ENCODE measurements around the gene CLEC16A.

Gene CLEC16A

DNA sequence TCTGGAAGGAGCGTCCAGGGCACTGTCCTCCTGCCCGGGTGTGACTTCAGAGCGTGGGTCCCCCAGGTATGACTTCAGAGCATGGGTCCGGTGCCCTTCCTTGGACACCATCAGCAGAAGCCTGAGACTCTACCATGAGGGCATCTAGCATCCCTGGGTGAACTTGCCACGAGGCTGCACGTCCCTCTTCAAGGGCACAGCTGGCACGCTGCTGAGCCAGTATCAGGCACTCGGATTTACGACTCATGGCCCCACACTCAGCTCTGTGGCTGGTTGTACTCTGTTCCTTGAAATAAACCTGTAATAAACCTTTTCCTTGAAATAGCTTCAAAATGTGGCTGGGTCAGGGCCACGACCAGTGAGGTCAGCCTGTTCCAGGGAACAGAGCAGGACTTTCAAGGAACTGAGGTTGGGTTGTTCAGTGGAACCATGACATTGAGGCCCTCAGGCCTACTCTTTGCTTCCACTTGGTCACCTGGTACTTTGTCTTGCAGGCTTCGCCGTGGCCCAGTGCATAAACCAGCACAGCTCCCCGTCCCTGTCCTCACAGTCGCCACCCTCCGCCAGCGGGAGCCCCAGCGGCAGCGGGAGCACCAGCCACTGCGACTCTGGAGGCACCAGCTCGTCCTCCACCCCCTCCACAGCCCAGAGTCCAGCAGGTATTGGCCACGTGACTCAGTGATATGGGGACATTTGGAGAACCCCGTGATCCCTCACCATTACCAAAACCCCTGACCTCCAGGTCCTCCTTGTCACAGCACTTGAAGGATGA is 221.7 kb downstream of the CLEC16A start:
- Histone ChIP-seq H3K27ac (replicated peaks) (no peak overlapping the region), H3K4me3 (replicated peaks; ENCODE audit: insufficient read depth, low read length) (no peak overlapping the region), H3K27me3 (ENCODE audit: insufficient read depth, poor library complexity, severe bottlenecking) (no peaks in the 10 kb centered on the region)
- no peak for DNase-seq (ENCODE audit: low read depth in 1 of 2, low spot score in 1 of 2)
- TF ChIP-seq POLR2AphosphoS5 (IDR thresholded peaks at IDR 0.05; ENCODE audit: low read depth) (no peak), GABPA (IDR thresholded peaks at IDR 0.05; ENCODE audit: low read depth) (no peak), SPI1 (IDR thresholded peaks at IDR 0.05; ENCODE audit: borderline replicate concordance, low read depth) (no peak)
- TF ChIP-seq, protein P1, sequence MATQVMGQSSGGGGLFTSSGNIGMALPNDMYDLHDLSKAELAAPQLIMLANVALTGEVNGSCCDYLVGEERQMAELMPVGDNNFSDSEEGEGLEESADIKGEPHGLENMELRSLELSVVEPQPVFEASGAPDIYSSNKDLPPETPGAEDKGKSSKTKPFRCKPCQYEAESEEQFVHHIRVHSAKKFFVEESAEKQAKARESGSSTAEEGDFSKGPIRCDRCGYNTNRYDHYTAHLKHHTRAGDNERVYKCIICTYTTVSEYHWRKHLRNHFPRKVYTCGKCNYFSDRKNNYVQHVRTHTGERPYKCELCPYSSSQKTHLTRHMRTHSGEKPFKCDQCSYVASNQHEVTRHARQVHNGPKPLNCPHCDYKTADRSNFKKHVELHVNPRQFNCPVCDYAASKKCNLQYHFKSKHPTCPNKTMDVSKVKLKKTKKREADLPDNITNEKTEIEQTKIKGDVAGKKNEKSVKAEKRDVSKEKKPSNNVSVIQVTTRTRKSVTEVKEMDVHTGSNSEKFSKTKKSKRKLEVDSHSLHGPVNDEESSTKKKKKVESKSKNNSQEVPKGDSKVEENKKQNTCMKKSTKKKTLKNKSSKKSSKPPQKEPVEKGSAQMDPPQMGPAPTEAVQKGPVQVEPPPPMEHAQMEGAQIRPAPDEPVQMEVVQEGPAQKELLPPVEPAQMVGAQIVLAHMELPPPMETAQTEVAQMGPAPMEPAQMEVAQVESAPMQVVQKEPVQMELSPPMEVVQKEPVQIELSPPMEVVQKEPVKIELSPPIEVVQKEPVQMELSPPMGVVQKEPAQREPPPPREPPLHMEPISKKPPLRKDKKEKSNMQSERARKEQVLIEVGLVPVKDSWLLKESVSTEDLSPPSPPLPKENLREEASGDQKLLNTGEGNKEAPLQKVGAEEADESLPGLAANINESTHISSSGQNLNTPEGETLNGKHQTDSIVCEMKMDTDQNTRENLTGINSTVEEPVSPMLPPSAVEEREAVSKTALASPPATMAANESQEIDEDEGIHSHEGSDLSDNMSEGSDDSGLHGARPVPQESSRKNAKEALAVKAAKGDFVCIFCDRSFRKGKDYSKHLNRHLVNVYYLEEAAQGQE (IDR thresholded peaks at IDR 0.05; ENCODE audit: insufficient replicate concordance, low read depth): no peak
- TF ChIP-seq, protein P2, sequence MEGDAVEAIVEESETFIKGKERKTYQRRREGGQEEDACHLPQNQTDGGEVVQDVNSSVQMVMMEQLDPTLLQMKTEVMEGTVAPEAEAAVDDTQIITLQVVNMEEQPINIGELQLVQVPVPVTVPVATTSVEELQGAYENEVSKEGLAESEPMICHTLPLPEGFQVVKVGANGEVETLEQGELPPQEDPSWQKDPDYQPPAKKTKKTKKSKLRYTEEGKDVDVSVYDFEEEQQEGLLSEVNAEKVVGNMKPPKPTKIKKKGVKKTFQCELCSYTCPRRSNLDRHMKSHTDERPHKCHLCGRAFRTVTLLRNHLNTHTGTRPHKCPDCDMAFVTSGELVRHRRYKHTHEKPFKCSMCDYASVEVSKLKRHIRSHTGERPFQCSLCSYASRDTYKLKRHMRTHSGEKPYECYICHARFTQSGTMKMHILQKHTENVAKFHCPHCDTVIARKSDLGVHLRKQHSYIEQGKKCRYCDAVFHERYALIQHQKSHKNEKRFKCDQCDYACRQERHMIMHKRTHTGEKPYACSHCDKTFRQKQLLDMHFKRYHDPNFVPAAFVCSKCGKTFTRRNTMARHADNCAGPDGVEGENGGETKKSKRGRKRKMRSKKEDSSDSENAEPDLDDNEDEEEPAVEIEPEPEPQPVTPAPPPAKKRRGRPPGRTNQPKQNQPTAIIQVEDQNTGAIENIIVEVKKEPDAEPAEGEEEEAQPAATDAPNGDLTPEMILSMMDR (IDR thresholded peaks at IDR 0.05; ENCODE audit: insufficient read depth, low read length): no peak

DNA sequence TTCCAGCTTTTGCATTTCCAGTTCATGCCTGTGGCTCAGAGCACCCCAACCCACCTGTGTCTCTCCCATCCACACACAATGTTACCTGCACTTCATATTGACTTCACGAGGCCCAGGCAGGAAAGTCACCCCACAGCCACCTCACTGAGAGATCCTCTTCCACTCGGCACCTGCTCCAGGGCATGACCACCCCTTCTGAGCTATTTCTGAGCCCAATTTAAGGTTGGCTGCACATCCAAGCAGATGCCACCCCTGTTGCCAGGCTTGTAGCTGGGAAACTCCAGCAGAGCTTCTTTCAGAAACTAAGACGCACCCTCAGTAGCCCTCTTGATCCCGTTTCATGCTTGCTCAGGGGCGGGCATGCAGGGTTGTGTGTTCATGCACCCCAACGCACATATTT is 223.2 kb downstream of the CLEC16A start:
- Histone ChIP-seq H3K4me3 (replicated peaks; ENCODE audit: insufficient read depth, low read length) (no peak overlapping the region), H3K27me3 (ENCODE audit: insufficient read depth, poor library complexity, severe bottlenecking) (no peaks in the 10 kb centered on the region), H3K27ac (replicated peaks) (no peak overlapping the region)
- DNase-seq (ENCODE audit: low read depth in 1 of 2, low spot score in 1 of 2): no peak
- TF ChIP-seq POLR2AphosphoS5 (IDR thresholded peaks at IDR 0.05; ENCODE audit: low read depth) (no peak), GABPA (IDR thresholded peaks at IDR 0.05; ENCODE audit: low read depth) (no peak), SPI1 (IDR thresholded peaks at IDR 0.05; ENCODE audit: borderline replicate concordance, low read depth) (no peak)
- TF ChIP-seq, protein P2 (IDR thresholded peaks at IDR 0.05; ENCODE audit: insufficient read depth, low read length): no peak
- TF ChIP-seq, protein P1 (IDR thresholded peaks at IDR 0.05; ENCODE audit: insufficient replicate concordance, low read depth): no peak

DNA sequence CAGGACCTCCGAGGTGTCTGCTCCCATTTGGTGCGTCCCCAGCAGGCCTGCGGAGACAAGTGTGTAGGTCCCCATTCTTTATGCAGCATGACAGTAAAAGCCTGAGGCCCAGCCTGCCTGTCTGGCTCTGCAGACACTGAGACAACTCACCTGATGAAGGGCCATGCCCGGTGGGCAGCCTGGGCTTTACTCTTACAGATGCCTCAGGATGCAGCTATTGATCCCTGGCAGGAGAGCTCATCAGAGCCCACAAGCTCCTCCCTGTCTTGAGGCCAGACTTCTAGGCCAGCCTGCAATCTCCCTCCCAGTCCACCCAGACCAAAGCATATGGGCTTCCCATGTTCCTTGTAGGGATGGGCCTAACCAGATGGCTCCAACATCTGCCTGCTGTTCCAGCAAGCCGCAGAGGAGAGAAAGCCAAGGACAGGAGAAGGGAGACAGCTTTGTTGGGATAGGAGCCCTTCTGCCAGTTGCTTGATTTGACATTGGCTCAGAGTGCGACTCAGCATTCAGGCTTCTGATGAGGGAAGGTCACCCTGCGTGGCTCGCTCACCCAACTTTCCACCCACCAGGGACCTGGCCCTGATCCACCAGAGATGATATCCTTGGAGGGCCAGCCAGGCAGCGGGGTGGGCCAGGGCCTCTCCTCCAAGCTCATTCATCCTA is 224.2 kb downstream of the CLEC16A start:
- no peak for DNase-seq (ENCODE audit: low read depth in 1 of 2, low spot score in 1 of 2)
- no peak for TF ChIP-seq GABPA (IDR thresholded peaks at IDR 0.05; ENCODE audit: low read depth)
- H3K4me3 ChIP-seq (replicated peaks; ENCODE audit: insufficient read depth, low read length): no peak overlapping the region
- H3K27ac ChIP-seq (replicated peaks): no peak overlapping the region
- H3K27me3 ChIP-seq (ENCODE audit: insufficient read depth, poor library complexity, severe bottlenecking): no peaks in the 10 kb centered on the region

DNA sequence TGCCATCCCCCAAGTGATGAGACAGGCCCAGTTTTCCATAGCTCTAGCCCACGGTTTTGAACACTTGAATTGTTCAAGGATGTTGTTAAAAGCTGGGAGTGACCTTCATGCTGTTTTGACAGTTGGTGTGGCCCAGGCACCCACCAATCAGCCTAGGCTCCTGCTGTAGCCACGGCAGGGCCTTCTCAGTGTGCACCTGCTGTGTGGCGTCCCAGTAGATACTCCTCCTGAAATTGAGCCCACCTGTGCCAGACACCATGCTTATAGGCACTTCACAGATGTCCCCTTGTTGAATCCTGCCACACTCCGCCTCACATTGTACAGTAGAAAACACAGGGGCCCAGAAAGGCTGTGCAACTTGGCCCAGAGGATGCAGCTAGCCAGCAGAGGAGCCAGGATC is 225.3 kb downstream of the CLEC16A start:
- no peak overlapping the region for H3K4me3 ChIP-seq (replicated peaks; ENCODE audit: insufficient read depth, low read length)
- H3K27me3 ChIP-seq (ENCODE audit: insufficient read depth, poor library complexity, severe bottlenecking): no peaks in the 10 kb centered on the region
- TF ChIP-seq, protein P1 (IDR thresholded peaks at IDR 0.05; ENCODE audit: insufficient replicate concordance, low read depth): no peak
- H3K27ac ChIP-seq (replicated peaks): no peak overlapping the region
- DNase-seq (ENCODE audit: low read depth in 1 of 2, low spot score in 1 of 2): no peak

Measured in HL-60 (cell line).